NCI-H1930 (cell line): Measurements from ENCODE around the gene KLHL22.
"Not testable (repeated sequence)": the region's sequence is repeated elsewhere in the genome, so short reads cannot be mapped to it uniquely, and the experiment has no call there.

Experiments
- DNase-seq, 2 experiments: peaks; one replicate each; lab custom pipeline; 2025; lab: John Stamatoyannopoulos, UW

KLHL22 gene

DNA sequence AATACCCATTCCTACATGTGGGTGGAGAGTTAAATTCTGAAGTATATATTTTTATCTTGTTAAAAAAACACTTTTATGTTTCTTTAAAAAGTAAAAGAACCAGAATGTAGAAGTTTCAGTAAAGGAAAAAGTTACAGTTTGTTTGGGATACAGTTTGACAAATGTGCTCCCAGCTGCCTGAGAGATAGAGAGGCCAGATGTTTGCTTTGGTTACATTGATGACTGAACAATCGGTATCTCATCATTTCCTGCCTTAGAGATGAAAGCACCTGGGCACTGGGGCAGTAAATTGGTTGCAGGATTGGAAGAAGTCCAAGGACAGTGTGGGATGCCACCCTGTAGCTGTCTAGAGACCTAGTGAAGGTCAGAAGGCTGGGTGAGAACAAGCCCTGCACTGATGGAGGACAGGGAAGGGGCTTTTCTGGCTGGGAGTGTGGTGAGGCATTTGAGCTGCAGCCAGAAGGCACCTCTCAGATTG lies 28.4 kb upstream of the KLHL22 start:
- no peak for DNase-seq

DNA sequence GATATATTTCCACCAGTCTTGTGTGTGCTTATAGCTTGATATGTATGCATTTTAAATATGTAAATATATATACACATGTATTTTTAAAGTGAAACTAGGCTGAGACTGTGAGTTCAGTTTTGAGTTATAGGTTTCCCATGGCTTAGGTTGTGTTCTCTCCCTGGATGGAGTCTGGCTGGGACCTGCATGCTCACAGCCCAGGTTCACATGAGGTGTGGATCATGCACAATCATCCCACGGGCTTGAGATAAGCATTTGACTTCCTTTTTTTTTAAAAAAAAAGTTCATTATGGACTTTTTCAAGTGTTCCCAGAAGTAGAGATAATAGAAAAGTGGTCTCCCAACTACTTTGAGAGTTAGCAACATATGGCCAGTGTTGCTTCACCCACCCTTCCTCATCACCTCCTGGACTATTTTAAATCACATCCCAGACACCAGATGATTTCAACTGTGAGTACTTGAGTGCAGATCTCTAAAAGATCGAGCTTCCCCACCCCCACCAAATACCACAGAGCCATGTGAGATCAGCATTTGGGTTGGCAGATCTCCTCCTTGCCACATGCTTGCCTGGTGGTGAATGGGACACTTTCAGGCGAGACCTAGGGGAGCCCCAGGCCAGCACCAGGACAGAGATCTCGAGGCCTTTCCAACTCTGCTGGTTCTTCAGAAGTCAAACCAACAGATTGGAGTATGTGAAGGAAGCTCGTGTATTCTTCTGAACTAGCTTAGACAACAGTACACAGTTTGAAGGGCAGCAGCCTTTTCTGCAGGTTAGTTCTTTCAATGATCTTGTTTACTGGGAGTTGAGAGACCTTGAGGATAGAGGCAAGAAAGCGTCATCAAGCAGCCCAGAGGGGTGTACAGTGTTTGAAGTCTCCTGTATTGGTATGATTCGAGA lies 27.7 kb upstream of the KLHL22 start:
- no peak for DNase-seq

DNA sequence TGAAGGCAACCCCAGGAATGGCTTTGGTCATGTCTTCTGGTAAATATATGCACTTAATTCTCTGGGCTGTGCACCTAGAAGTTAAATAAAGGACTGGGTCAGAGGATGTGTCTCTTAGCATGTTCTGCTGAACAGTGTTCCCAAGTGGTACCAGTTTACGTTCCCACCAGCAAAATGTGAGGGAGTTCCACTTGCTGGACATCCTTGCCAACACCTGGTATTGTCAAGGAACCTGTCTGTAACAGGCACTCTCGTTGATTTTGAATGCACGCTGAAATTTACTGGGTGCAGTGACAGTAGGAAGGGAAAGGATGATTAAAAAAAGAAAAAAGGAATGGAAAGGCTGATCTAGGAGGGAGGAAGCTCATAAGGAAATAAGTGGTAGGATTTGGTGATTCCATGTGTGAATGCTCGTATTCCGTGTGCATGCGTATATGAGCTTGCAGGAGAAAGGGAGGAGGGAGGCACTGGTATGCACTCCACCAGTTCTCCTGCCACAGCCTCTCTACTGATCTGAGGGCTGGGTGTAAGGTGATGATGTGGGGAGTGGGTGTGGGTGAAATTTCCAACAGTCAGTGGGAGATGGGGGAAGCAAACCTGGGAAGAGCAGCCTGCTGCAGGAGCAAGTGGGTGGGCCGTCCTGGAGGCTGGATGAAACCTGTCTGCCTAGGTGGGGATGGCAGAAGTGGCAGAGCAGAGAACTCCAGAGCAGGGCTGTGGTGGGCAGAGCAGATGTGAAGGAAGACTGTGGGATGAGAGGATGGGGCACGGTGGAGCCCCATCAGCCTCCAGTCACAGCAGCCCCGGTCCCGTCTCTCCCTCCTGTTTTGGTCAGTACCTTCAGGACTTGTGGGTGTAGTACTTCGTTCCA lies 26.8 kb upstream of the KLHL22 start:
- DNase-seq, result no peak

DNA sequence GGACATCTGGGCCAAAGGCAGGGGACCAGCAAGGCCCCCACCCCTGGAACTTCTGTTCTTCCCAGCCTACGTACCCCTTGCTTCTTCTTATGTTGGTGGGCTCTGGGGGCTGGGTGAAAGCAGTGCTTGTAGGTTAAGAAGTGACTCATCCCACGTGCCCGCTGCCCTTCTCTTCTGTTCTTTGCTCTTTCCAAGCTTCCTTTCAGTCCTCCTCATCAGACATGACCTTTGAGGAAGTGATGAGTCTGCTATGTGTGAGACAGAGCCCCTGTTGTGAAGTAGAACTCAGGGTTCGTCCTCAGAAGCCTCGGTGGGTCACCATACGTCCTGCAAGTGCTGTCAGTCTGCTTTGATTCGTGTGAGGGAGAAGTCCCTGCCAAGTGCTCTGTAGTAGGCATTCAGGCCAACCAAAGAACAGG lies 24.5 kb upstream of the KLHL22 start:
- no peak for DNase-seq

DNA sequence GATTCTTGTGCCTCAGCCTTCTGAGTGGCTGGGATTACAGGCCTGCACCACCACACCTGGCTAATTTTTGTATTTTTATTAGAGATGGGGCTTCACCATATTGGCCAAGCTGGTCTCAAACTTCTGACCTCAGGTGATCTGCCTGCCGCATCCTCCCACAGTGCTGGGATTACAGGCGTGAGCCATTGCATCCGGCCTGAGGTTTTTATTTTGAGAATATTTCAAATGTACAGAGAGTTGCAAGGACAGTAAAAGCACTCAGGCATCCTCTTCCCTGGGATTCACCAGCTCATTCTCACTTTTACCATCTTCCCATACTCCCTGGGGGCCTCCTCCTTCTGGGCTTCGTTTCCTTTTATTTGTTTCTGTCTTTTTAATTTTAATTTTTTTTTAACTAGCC lies 24.0 kb upstream of the KLHL22 start:
- no peak for DNase-seq

DNA sequence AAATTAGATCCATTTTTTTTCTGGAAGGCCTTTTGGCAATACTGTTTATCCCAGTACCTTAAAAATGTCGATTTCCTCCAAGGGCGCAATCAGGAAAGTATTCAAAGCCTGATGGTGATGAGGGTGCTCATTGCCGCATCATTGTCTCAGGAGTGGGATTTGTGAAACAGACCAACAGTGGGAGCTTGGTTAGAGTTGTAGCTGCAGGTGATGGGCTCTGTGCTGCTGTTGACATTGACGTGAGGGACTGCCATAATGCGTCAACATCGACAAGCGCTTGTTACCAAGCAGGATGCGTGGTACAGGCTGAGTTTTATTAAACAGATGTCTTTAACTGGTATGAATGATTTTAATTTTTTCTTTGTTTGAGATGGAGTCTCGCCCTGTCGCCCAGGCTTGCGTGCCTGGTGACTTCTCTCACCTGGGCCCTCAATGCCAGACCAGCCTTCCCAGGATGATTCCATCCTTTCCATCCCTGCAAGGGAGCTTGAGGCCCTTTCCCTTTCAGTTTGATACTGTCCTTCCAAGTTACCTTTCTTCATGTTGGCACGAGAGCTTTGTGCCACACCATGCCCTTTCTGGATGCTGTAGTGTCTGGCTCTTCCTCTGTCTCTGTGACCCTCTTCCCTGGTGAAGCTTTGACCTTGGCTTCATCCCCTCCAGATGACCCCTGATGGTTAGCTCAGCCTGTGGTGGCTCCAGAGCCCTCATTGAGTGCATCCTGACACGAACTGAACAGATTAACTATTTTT lies 22.4 kb upstream of the KLHL22 start:
- no peak for DNase-seq

DNA sequence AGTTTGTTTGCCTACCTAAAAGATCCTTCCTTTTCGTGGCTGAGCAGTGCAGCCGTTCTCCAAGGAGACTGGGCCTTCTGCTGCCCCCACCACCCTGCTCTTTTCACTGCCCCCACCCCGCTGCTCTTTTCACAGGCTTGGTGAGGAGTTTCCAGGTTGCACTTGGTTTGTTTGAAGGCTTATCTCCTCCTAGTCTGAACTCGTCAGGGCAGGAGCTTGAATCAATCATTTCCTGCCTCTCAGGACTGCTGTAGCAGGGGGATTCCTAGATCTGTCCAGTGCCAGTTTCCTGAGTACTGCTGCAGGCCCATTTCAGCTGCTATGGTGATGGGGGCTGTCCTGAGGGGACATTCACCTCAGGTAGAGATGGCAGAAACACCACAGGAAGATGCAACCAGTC lies 21.8 kb upstream of the KLHL22 start:
- DNase-seq, result no peak

DNA sequence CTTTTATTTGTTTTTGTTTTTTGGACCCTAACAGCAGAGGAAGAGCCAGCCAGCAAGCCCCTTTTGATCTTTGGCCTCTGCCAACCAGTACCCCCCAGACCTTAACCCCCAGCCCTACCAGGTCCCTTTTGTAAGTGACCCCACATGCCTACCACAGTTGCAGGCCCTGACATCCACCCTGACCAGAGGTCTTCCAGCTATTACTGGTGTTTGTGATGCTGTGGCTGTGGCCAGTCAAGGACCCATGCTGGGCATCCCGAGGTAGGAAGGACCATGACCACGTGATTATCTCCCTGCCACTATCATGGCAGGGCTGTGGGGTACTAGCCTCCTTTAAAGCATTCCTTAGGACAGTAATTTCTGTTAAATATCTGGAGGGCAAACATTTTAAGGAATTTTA lies 20.8 kb upstream of the KLHL22 start:
- DNase-seq, result no peak

DNA sequence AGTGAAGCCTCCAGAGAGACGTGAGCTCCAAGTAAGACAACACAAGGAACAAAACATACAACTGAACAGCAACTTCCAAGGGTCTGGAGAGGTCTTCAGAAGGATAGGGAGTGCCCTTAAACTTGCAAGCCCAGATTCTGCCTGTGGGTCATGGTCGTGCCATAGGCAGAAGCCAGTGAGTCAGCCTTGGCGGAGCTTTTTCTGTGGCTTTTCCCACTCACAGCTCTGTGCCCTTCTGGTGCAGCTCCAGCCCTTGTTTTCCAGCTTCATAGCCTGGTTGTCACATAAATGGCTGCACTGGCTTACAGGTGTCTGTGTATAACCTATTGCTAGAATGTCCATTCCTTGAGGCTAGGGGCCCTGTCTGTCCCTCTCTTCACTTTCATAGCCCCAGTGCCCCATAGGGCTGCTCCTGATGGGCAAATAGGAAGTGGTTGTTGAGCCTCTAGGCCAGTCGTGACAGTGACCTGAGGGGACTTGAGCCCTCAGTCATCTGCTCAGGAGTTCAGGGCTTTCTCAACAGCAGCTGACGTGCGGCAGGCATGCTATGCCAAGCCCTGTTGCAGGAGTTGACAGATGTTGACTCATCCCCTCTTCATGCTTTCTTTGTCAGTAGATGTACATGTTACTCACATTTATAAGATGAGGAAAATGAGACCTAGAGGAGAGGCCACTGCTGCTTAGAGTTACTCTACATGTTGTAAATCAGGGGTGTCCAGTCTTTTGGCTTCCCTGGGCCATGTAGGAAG lies 19.2 kb upstream of the KLHL22 start:
- DNase-seq, result no peak

DNA sequence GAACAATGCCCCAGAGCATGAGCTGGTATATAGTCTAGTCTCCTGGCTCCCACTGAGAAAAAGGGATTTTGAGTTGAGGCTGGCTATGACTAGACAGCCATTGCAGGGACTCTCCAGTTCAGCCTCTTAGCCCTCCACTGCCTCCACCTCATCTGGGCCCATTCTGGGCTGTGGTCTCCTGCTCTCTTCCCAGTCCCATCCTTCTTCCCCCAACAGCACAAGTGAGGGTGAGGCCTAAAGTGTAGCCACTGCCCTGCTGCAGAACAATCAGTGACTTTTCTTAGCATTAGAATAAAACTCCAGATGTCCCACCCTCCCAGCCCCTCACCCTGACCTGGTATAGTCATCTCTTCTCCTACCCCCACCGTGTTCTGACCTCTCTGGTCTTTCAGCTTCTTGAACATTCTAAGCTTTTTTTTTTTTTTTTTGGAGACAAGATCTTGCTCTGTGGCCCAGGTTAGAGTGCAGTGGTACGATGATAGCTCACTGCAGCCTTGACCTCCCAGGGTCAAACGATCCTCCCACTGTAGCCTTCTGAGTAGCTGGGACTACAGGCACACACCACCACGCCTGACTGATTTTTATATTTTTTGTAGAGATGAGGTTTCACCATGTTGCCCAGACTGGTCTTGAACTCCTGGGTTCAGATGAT lies 16.1 kb upstream of the KLHL22 start:
- DNase-seq, result no peak

DNA sequence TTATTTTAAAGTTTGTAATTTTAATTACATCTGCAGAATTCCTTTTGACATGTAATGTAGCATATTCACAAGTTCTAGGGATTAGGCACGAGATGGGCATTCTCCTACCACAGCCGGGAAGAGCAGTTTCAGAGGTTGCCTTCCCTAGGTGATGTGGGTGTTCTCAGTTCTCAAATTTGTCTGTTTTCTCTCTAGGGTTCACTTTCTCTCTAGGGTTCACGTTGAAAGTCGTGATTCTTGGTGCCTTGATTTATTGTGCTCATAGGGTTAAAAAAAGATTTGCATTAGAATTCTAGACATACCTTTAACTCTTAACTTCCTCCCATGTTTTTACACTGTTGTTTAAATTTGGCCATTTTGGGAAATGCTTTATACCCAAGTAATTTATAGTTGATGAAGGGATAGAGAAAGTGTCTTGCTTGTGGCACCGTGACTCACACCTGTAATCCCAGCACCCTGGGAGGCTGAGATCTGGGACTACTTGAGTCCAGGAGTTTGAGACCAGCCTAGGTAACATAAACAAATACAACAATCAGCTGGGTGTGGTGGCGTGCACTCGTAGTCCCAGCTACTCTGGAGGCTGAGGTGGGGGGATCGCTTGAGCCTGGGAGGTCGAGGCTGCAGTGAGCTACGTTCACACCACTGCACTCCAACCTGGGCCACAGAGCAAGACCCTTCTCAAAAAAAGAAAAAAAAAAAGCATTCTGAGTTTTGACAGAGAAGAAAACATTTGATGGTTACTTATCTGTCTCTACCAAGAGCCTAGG lies 15.4 kb upstream of the KLHL22 start:
- no peak for DNase-seq

DNA sequence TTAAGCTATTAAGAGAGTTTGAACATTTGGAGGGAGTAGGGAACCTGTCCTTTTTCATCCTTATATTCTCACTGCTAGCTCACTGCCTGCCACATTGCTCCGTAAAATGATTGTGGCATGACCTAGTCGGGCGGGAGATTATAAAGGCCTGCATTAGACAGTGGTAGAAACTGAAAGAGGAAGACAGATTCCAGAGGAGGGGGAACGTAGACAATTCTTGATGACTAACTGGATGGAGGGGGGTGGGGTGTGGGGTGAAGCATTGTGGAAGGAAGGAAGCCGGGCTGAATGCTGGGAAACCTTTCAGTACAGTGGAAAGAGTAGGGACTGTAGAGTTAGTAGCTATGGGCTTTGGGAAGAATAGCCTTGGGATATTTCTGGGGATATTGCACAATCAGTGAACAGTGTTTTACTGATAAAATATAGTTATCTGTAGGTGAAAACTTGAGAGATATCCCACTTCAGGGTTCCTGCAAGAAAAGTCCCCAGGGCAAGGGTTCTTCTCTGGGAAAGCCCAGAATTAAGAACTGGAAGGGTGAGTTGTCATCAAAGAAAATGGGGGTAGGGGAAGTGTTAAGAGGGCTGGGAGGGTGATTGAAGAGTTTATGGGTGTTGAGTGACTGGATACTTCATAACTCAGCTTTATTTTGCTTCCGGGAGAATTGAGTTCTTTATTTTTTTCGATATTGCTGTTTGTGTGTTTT lies 13.9 kb upstream of the KLHL22 start:
- DNase-seq, result no peak

DNA sequence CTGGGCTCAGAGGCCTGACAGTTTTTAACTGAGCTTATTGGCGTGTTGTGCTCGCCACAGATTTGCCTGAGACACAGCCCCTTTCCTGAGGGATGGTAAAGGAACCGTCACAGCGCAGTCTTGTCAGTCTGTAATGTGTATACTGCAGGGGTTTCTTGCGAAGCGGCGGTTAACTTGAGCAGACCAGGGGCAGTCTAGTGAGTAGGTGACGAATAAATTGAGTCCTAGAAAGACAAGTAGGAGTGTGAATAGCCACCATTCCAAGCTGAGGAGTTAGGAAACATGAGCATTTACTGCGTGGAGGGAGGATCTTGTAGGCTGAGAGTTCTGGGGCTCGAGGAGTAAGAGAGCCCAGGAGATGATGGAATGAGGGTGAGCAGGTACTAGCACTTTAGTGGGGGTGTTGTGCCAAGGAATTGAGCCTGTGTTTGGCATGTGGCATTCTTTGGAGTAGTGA lies 13.2 kb upstream of the KLHL22 start:
- DNase-seq, result no peak

DNA sequence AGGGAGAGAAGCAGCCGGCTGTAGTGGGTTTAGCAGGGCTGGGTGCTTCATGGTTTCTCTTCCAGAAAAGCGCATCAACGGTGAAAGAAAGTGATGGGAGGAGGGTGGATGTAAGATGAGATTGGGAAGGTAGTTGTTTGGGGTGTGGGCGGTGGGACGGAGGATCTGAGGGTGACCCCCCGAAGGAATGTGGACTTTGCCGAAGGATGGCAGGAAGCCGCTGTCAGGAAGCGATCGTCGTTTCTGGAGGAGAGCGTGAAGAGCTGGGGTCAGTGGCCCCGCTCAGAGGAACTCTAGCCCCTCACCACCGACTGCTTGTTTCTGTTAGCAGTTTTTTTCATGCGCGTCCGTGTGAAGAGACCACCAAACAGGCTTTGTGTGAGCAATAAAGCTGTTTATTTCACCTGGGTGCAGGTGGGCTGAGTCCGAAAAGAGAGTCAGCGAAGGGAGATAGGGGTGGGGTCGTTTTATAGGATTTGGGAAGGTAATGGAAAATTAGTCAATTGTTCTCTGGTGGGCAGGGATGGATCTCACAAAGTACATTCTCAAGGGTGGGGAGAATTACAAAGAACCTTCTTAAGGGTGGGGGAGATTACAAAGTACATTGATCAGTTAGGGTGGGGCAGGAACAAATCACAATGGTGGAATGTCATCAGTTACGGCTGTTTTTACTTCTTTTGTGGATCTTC lies 12.6 kb upstream of the KLHL22 start:
- not testable (repeated sequence) for DNase-seq

DNA sequence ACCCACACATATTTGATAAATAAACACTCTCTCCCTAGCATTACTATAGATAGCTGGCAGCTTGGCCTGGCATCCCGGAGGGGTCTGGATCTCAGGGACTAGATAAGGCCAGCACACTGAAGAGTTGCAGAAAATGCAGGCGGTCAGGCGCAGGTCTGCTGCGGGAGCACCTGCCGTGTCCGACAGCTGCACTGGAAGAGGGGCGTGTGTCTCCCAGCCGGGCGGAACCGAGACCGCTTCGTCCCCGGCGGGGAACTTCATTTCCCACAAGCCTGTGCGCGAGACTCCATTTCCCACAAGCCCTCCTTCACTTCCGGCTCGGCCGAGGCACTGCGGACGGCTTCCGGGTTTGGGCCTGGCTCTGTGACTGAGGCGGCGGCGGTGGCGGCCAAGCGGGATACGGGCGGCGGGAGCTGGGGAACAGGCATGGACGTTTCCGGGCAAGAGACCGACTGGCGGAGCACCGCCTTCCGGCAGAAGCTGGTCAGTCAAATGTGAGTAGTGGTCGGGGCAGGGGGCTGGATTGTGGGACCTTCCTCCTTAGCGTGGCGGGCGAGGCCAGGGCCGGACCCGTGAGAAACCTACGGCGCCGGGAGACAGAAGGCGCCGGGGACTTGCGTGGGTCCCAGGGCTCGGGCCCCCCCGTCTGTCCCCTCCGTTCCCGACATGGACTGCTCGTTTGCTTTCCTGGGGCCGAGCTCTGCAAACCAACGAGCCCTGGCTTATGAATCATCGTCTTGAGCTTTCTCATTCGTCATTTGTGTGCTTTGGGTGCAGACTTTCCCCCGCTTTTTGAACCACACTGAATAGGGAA lies 11.9 kb upstream of the KLHL22 start, which contains the start of gene MED15:
Gene MED15, plus strand, starts transcription at position 358 of the 814 bp plus-strand sequence. Its CDS starts 69 bp downstream, at position 427.
- DNase-seq, result peak; percentile 79 to 82

DNA sequence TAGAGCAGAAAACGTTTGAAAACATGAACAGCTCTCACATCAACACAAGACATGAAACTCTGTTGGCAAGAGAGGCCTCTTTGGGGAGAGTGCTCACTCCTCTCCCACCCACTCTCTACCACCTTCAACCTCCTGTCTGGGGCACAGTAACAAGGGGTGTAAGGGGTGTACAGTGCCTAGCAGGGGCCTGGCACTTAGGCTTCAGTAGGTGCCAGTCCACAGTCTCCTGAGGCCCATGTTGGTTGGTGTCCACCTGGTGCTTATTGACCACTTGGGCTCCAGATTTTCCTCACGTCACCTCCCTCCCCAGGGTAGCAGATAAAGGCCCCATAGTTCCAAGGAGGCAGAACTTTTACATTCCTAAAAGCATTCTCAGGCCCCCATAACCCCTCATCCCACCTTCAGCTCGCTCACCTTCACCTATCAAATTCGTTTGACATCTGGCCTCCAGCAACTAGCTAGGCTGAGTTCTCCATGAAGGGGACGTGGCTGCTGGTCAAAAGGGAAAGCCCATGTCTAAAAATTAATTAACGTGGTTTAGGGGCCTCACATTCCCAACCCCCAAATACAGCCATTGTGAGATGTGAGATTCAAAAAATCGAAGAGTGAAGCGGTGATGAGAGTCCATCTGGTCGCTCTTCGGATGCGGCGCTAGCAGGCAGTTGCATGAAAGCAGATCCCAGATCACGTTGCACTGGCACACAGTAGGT lies 11.1 kb upstream of the KLHL22 start:
- no peak for DNase-seq

DNA sequence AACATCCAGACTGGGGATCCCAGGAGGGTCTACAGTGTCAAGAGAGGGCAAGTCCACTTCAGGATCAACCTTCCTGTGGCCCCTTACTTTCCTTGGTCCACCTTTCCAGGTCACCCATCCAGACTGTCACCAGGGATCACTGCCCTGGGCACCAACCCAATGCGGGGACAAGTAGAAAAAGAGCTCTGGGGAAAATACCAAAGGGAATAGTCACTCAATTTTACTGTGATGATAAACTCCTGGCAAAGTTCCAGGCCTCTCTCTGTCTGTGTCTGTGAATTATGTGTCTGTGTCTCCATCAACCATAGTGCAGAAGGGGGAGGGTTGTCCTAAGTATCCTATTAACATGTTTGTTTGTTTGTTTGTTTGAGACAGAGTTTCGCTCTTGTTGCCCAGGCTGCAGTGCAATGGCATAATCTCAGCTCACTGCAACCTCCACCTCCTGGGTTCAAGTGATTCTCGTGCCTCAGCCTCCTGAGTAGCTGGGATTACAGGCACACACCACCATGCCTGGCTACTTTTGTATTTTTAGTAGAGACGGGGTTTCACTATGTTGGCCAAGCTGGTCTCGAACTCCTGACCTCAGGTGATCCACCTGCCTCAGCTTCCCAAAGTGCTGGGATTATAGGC lies 8.8 kb upstream of the KLHL22 start:
- DNase-seq, result not testable (repeated sequence)
